Measurements from ENCODE around the gene WNT7B. TPM values are rescaled to one million over a fixed set of nuclear protein-coding genes. Genes with fewer than 3 reads are reported as not detected.

WNT7B gene
- total and polyA plus RNA-seq, 10 of the 15 experiments (the other 5 are each of a cell fraction or from before 2014, with no cell fraction given), result 0.12 TPM; not detected in 9

GRCh38 chr22:45946805-45947600 is 30.0 kb downstream of the WNT7B start:
- FAIRE-seq (no peak), ATAC-seq (no peak), DNase-seq (ENCODE audit: low read depth, low spot score) (no peak)
- Histone ChIP-seq H3K4me1 (ENCODE audit: control insufficient read depth, insufficient read depth, low read length) (no peaks in the 10 kb centered on the region), H3K27ac (ENCODE audit: control insufficient read depth, insufficient read depth) (no peak overlapping the region), H3K4me3 (no peak overlapping the region), H3K9me3 (replicated peaks; ENCODE audit: control insufficient read depth, insufficient read depth, low read length) (no peaks in the 10 kb centered on the region), H3K27me3 (replicated peaks in 1 of 2; ENCODE audit: control insufficient read depth in 2 of 2, insufficient read depth in 2 of 2, low read length in 1 of 2) (no peaks in the 10 kb centered on the region; a peak in 2 of 4 replicates), H2AFZ (ENCODE audit: control insufficient read depth, low read depth, low read length) (no peak overlapping the region), H3K79me2 (ENCODE audit: control insufficient read depth, insufficient read depth, low read length) (no peaks in the 10 kb centered on the region), H3K36me3 (ENCODE audit: control insufficient read depth in 2 of 2, insufficient read depth in 2 of 2, low read length in 1 of 2) (no peaks in the 10 kb centered on the region), H4K20me1 (ENCODE audit: control insufficient read depth, insufficient read depth) (no peaks in the 10 kb centered on the region), H3K9ac (ENCODE audit: control insufficient read depth, insufficient read depth, low read length) (no peak overlapping the region), H3K4me2 (ENCODE audit: control insufficient read depth, insufficient read depth) (no peak overlapping the region)
- RAD21 ChIA-PET (ENCODE audit: unreplicated experiment), result no interaction called here
- intact Hi-C loops (cut with micrococcal nuclease; ENCODE audit: unreplicated experiment), result no loop called here
- in situ Hi-C loops (cut with MboI), result no loop called here
- WGBS (ENCODE audit: insufficient coverage, insufficient replicate concordance, low lambda C conversion rate, missing lambda C conversion rate), result 20% methylated on average over 17 of the region's 17 CpGs
- BruUV-seq (replicated peaks), result no TSS peak
- POLR2A ChIA-PET, result no interaction called here
- no peak for TF ChIP-seq IRF3 (IDR thresholded peaks at IDR 0.05)
- no peak for TF ChIP-seq IRF4 (IDR thresholded peaks at IDR 0.05; ENCODE audit: low read depth, low read length)
- TF ChIP-seq TCF3 (IDR thresholded peaks at IDR 0.05; ENCODE audit: borderline replicate concordance, insufficient read depth, low read depth, low read length), result no peak
- no peak for TF ChIP-seq E2F4 (IDR thresholded peaks at IDR 0.05; ENCODE audit: low read depth, low read length)
- CTCF ChIA-PET, result no interaction called here
- SMC1A ChIA-PET (ENCODE audit: uncharacterized antibody, unreplicated experiment), result no interaction called here
